Measurements from ENCODE around the gene TMEM8B. TPM values are rescaled to one million over a fixed set of nuclear protein-coding genes. Genes with fewer than 3 reads are reported as not detected.

TMEM8B gene
- polyA plus RNA-seq, 3 donors, result 2.6 to 11.6 (median 3.8) TPM

GRCh38 chr9:35835766-35836165 lies 6.7 kb downstream of the TMEM8B start:
- no peaks in the 10 kb centered on the region for H3K27me3 ChIP-seq (ENCODE audit: control insufficient read depth in 2 of 2, insufficient read depth in 2 of 2, low read length in 2 of 2)

GRCh38 chr9:35836595-35836994 lies 7.6 kb downstream of the TMEM8B start:
- WGBS (ENCODE audit: insufficient coverage), result 100% methylated on average over 3 of the region's 5 CpGs
- no peak overlapping the region for H3K27ac ChIP-seq (ENCODE audit: low read depth in 1 of 2, low read length in 2 of 2)
- Mint-ChIP-seq H3K9me3 (peaks cover 5 to 10% (median 8%) of the 10 kb centered on the region in 7 donors), H3K4me1 (peaks cover 78% of the 10 kb centered on the region), H3K27ac (no peak overlapping the region), H3K27me3 (ENCODE audit: low read depth in 3 of 3) (peaks cover 17 to 31% (median 25%) of the 10 kb centered on the region in 3 donors), H3K36me3 (peaks cover 39 to 42% of the 10 kb centered on the region in 2 donors), H3K4me3 (no peak overlapping the region)
- intact Hi-C loops (cut with micrococcal nuclease), result no loop called here
- no peak overlapping the region for H3K4me3 ChIP-seq (replicated peaks in 1 of 3; ENCODE audit: low read depth in 2 of 3, low read length in 3 of 3)
- H3K9ac ChIP-seq (ENCODE audit: insufficient read depth, low read length, poor library complexity, severe bottlenecking), result no peak overlapping the region
- H3K4me2 ChIP-seq (replicated peaks; ENCODE audit: extremely low read depth, low read length, poor library complexity, severe bottlenecking), result no peak overlapping the region
- H2AFZ ChIP-seq (ENCODE audit: insufficient read depth, low read depth, low read length, poor library complexity, severe bottlenecking), result no peak overlapping the region
- H4K20me1 ChIP-seq (ENCODE audit: insufficient read depth, low read length), result no peaks in the 10 kb centered on the region
- no peaks in the 10 kb centered on the region for H3K79me2 ChIP-seq (ENCODE audit: insufficient read depth, low read length)
- no peaks in the 10 kb centered on the region for H3K36me3 ChIP-seq (replicated peaks in 1 of 2; ENCODE audit: control insufficient read depth in 1 of 2, insufficient read depth in 2 of 2, low read length in 2 of 2)
- no peaks in the 10 kb centered on the region for H3K9me3 ChIP-seq (replicated peaks in 1 of 2; ENCODE audit: control insufficient read depth in 1 of 2, insufficient read depth in 1 of 2, low read length in 2 of 2)
- no peak for TF ChIP-seq CTCF (IDR thresholded peaks at IDR 0.05)
- peaks cover 67 to 68% of the 10 kb centered on the region in 2 donors for H3K4me1 ChIP-seq (ENCODE audit: control insufficient read depth in 1 of 2, insufficient read depth in 2 of 2, low read length in 2 of 2)
- no peak for DNase-seq
- no peaks in the 10 kb centered on the region for H3K27me3 ChIP-seq (ENCODE audit: control insufficient read depth in 2 of 2, insufficient read depth in 2 of 2, low read length in 2 of 2)

More at GRCh38 chr9:35835766-35836165, 6.7 kb downstream of the TMEM8B start:
- TF ChIP-seq CTCF (IDR thresholded peaks at IDR 0.05), result no peak
- no peak overlapping the region for H3K4me3 ChIP-seq (replicated peaks in 1 of 3; ENCODE audit: low read depth in 2 of 3, low read length in 3 of 3)
- 47% methylated on average over 2 of the region's 2 CpGs for WGBS (ENCODE audit: insufficient coverage)
- H4K20me1 ChIP-seq (ENCODE audit: insufficient read depth, low read length), result no peaks in the 10 kb centered on the region
- Mint-ChIP-seq H3K27ac (peak overlapping the region in 2 of 7 donors; percentile 12 to 17), H3K4me3 (peak overlapping the region in 1 of 2 donors; percentile 63), H3K9me3 (peaks cover 5 to 10% (median 8%) of the 10 kb centered on the region in 7 donors), H3K36me3 (peaks cover 36% of the 10 kb centered on the region in 2 donors), H3K27me3 (ENCODE audit: low read depth in 3 of 3) (peaks cover 18 to 26% (median 25%) of the 10 kb centered on the region in 3 donors), H3K4me1 (peaks cover 83% of the 10 kb centered on the region)
- intact Hi-C loops (cut with micrococcal nuclease), result no loop called here
- no peaks in the 10 kb centered on the region for H3K79me2 ChIP-seq (ENCODE audit: insufficient read depth, low read length)
- H2AFZ ChIP-seq (ENCODE audit: insufficient read depth, low read depth, low read length, poor library complexity, severe bottlenecking), result no peak overlapping the region
- H3K4me2 ChIP-seq (replicated peaks; ENCODE audit: extremely low read depth, low read length, poor library complexity, severe bottlenecking), result no peak overlapping the region
- no peaks in the 10 kb centered on the region for H3K9me3 ChIP-seq (replicated peaks in 1 of 2; ENCODE audit: control insufficient read depth in 1 of 2, insufficient read depth in 1 of 2, low read length in 2 of 2)
- H3K27ac ChIP-seq (ENCODE audit: low read depth in 1 of 2, low read length in 2 of 2), result no peak overlapping the region
- no peaks in the 10 kb centered on the region for H3K36me3 ChIP-seq (replicated peaks in 1 of 2; ENCODE audit: control insufficient read depth in 1 of 2, insufficient read depth in 2 of 2, low read length in 2 of 2)
- no peak for DNase-seq
- peaks cover 68 to 70% of the 10 kb centered on the region in 2 donors for H3K4me1 ChIP-seq (ENCODE audit: control insufficient read depth in 1 of 2, insufficient read depth in 2 of 2, low read length in 2 of 2)
- H3K9ac ChIP-seq (ENCODE audit: insufficient read depth, low read length, poor library complexity, severe bottlenecking), result no peak overlapping the region
